ENCODE measurements around the gene DIP2C.
"Not testable (repeated sequence)": the region's sequence is repeated elsewhere in the genome, so short reads cannot be mapped to it uniquely, and the experiment has no call there.

The DIP2C gene

DNA sequence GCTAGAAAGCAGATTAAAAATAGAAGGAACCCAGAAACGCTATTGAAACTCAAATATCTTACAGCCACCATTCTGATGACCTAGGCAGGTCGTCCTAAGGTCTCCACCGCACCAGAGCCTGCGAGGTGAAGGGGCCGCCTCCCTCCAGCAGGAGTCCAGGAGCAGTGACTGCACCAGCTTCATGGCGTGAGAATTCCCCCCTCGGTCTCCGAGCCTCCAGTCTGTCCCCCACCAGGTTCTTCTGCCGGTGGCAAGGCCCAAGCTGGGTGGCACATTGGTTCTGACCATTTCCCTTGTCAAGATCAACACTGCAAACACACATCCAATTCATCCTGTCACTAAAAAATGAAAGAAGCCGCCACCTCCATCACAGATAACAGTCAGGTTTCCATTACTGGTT is 98.7 kb downstream of the DIP2C start:
- DNase-seq: no peak

DNA sequence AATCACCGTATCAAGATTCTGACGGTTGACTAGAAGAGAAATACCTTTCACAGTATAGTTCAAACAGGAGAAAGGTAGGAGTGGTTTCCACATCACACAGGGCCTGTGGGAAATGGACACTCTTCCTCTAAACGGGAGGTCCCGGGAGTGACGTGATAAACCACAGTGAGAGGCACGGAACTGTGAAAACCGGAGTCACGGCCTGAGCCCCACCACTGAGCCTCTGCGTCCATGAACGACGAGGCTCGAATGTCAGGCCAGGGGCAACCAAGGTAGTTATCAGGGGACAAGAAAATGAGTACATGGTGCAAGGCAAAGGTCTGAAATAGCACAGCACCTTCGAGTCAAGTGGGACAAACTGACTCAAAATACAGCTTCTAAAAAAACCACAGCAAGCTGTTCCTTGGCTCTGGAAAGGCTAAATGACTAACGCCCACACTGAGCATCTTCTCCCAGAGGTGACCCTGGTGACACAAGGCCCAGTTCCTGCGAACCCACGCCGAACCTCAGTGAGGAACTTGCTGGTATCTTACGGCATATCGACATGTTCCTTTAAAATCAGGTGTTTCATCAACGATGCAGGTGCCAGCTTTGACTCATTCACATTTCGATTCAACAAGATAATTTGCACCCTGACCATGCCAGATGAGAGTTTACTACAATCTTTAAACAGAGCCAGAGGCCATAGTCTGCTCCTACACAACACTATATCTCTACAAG is 99.3 kb downstream of the DIP2C start:
- no peak for DNase-seq

DNA sequence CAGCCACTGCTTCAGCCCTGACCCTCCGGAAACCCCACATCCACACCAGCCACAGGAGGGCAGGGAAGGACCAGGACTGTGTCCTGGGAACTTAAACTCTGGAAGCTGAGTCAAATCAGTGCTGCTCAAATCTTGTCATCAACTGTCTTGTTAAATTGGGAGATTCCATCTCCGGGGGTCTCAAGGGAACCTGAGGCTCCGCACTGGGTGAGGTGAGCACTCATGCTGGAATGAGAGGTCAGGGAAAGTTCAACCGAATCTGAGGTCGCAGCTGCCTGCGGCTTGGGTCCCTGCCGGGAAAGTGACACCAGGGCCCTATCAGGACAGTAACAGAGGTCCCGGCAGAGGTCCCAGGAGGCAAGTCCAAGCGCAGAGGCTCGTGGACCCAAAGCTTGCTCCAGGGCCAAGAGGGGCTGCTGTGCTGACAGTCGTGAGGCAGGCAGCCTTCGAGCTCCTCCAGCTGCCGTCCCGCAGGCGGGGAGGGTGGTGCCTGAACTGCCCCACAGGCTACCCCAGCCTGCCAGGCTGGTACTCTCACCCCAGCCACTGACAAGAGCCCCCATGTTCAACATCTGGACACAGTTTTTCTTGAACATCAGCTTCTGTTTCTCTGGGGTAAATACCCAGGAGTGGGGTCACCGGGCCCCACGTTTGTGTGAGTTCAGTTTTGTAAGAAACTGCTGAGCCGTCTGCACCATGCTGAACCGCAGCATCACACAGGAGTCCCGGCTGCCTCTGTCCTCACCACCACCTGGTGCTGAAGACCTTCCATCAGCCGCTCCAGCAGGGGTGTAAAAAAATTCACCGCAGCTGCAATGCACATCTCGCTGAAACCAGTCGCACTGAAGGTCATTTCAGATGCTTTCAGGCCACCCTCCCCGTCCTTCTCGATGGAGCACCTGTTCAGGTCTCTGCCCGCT is 101.0 kb downstream of the DIP2C start:
- peak; percentile 87 for DNase-seq

DNA sequence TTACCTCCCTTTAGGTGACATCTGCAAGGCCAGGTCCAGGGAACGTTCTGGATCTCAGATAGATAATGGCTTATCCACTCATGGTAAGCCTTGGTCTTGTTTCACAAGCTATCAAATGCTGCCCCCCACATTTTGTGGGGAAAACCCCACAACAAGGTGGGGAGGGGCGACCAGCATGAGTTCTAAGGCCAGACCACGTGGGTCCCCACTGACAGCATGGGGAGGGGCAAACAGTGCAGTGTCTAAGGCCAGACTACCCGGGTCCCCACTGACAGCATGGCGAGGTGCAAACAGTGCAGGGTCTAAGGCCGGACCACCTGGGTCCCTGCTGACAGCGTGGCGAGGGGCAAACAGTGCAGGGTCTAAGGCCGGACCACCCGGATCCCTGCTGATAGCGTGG is 102.8 kb downstream of the DIP2C start:
- DNase-seq: no peak

DNA sequence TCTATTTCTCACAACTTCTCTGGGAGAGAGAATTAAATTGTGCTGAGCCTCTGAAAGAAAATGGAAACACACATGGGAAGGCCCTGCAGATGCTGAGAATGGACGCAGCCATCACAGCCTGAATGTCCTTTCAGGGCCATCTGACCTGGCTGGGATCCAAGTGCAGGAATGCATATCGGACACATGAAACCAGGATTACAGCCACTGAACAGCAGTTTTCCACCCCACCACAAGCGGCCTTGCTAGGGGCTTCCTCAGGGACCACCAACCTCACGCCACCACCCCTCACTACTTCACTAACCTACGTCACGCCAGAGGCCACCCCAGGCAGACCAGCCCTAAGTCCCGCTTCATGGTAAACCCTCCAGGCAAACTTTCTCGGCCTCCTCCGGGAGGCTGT is 103.3 kb downstream of the DIP2C start:
- DNase-seq: no peak

DNA sequence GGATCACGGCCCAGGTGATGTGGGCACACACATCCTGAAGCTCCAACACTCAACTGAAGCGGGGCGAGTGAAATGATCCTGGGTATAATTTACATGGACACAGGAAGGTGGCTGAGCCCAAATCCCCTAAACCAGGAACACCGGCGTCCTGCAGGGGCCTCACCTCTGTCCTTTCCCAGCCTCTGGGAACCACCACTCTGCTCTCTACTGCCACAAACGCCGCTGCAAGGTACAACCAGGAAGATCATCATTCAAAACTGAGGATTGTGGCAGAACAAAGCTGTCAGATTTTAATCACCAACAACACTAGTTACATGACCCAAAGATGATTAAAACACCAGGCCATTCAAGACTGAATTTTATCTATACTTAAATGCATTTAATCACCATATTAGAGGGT is 104.0 kb downstream of the DIP2C start:
- no peak for DNase-seq

DNA sequence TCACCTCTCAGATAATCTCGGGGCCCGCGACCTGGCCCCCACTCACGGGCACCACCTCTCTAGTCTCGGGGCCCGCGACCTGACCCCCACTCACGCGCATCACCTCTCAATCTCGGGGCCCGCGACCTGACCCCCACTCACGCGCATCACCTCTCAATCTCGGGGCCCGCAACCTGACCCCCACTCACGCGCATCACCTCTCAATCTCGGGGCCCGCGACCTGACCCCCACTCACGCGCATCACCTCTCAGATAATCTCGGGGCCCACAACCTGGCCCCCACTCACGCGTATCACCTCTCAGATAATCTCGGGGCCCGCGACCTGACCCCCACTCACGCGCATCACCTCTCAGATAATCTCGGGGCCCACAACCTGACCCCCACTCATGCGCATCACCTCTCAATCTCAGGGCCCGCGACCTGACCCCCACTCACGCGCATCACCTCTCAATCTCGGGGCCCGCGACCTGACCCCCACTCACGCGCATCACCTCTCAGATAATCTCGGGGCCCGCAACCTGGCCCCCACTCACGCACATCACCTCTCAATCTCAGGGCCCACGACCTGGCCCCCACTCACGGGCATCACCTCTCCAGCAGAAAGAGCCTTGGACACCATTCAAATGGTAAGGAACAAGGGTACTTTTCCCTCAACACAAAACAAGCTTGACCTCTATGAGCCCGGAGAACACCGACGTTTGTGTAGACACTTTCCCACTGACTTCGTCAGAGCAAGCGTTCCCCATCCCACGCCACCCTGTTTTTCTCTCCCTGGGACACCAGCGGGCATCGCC is 104.8 kb downstream of the DIP2C start:
- DNase-seq: not testable (repeated sequence)

DNA sequence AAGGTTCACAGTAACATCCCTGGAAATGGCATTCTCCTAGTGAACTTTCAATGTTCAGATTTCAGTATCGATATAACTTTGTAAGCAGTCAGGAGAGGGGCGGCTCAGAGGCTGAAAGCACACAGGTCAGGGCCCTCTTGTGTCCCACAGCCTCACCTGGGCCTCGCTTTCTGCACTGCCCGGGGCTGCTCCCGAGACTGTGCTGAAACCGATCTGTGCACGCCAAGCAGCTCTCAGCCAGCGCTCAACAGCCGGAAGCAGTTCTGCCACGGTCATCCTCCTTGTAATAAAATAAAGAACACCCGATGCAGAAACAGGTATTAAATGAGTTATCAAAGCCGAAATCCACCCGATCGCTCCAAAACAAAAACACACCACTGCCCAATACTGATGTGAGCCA is 106.0 kb downstream of the DIP2C start:
- no peak for DNase-seq

DNA sequence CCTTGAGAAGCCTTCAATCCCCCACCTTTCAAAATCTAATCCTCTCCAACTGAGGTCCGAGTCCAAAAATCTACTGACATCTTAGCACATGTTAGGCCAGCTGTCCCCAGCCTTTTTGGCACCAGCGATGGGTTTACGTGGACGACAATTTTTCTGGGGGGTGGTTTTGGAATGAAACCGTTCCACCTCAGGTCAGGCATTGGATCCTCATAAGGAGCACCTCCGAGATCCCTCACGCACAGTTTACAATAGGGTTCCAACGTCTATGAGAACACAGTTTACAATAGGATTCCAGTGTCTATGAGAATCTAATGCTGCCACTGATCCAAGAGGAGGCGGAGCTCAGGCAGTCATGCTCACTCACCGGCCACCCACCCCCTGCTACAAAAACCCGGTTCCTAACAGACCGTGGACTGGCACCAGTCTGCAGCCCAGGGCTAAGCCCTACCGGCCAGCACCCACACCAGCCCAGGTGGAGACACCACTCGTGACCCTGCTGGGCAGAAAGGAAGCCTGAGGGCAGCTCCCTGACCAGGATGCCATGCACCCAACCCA is 107.6 kb downstream of the DIP2C start:
- DNase-seq: no peak

DNA sequence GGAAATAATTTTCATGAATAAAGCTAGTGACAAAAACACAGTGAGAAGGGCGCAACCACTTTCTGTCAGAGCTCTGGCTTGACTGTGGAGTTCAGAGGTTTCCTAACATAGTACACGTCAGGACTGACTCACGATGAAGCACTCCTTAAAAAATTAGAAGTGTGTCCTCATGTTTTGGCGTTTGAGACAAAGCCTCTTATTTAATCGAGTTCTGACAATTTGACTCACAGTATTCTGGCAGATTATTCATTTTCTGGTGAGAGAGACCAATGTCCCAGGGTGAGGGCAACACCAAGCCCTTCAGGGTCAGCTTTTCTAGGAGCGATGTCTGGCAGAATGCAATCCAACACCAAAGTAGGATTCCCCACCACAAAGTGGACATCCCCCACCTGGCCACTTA is 108.7 kb downstream of the DIP2C start:
- peak; percentile 85 for DNase-seq

DNA sequence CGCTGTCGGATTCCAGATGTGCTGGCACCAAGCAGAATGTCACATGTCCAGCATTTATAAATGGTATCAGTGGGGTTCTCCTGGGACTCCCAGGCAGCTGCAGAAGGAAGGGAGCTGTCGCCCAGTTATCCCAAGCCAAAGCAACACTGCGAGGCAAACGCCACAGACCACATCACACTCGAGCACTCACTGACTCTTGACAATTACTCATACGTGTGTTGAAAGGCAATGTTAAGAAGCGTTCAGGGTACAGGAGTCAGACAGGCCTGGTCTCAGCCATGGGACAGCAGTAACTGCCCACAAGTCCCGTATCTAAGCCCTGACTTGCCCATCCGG is 113.4 kb downstream of the DIP2C start:
- peak; percentile 65 for DNase-seq

DNA sequence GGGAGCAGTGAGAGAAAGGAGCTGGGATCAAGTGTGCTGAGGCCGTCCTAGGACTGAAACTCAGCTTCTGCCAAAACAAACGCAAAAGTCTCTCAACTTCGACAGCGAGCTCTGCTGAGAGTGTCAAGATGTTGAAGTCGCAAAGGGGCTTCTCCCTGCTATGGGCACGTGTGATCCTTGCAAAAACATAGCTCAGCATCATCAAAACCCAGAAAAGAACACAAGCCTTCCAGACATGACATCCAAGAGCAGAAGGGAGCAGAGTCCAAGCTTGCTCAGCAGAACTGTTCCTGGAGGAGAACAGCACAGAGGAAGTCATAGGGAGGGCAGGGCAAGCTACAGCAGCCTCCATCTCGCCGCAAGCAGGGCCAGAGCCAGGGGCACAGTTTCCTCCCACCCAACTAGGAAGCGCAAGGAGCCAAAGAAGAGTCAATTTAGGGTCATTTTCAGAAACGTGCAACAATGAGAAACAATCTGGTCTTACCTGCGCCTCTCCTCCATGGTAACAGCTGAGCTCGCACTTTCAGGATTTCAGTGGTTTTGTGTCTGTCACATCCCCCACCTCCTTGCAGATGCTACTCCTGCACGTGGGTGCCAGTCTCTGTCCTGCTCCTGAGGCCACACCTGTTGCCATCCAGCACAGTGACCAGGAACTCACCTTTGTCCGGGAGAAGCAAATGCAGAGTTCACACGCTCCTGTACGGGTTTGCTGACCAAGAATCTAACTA is 113.9 kb downstream of the DIP2C start:
- no peak for DNase-seq

DNA sequence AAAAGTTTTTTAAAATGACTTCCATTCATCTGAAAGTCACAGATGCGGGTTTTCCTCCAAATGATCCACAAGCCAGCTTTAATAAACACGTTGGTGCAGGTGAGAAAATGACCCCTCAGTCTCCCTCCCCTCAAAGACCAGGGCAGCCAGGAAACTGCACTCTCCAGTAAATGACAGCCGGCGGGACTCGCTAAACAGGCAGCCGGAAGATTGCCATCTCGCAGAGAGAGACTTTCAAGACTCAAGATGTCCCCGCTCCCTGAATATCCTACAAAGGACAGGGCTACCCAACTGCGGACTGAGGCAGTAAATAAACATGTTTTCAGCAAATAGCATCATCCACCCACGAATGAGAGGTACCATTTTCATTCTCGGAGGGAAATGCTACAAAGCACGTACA is 116.8 kb downstream of the DIP2C start:
- no peak for DNase-seq

DNA sequence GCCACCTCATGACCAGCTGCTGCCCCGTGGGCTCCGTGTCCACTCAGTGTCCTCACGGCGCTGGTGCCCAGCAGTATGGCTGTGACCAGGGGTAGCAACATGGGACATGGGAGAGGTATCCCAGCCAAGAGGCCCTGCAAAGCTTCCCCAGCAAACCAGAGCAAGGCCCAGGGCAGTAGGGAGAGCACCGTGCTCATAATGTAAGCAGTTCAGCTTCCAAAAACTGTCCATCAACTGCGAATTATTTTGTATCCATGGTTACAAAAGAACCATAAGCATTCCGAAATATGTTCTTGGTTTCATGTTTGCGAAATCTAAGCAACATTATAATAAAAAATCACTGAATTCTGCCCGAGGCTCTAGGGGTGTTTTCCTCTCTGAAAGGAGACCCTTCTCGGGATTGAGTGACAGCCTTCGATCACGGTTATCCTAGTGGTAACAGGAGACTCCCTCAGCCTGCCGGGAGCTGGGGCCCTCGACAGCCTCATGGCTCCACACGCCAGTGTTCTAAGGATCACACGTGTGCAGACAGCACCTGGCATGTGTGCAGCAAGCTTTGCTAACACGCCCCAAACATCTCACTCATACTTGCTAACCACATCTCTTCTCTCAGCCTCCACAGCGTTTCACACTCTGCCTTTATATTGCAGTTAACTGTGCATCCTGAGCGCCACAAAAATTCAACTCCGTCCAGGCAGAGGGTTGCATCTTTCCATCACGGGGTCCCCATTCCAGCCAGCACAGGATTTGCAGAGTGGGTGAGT is 117.6 kb downstream of the DIP2C start:
- DNase-seq: peak; percentile 66

DNA sequence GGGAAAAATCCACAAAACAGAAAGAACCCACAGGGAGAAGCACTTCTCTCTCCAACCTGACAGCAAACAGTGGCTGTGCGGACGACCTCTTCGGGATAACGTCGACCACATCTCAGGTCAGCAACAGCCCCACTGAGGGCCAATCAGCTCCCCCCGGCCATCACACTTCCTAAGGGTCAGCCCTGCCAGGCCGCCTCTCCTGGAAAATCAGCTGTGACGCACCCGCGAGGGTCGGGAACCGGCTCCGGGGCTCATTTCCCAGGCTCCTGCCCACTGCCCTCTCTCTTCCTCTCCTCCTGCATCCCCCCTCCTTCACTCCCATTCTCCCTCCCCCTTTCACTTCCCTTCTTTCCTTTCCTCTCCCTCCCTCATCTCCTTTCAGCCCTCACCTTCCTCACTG is 118.3 kb downstream of the DIP2C start:
- no peak for DNase-seq

DNA sequence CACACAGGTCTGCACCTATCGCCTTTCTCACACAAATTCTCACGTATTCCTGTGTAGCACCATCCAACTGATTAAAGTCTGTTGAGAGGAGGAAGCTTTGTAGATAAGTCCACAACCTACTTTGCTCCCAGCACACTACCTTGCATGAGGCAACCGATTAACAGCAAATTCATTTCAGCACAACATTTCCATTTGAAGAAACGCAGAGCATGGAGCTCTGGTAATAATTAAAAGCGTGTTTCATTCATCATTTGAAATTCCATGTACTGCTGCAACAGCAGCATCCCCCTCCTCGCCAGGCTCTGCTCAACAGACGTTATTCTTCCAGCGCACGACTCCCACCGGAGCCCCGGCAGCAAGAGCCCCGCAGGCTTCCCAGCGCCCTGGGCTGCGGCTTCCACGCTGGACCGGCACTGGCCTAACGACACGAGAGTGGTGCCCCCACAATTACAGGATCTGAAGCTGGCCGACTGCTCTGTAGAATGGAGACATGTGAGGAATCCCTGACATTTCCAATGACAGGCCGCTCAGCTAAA is 118.8 kb downstream of the DIP2C start:
- peak; percentile 51 for DNase-seq

DNA sequence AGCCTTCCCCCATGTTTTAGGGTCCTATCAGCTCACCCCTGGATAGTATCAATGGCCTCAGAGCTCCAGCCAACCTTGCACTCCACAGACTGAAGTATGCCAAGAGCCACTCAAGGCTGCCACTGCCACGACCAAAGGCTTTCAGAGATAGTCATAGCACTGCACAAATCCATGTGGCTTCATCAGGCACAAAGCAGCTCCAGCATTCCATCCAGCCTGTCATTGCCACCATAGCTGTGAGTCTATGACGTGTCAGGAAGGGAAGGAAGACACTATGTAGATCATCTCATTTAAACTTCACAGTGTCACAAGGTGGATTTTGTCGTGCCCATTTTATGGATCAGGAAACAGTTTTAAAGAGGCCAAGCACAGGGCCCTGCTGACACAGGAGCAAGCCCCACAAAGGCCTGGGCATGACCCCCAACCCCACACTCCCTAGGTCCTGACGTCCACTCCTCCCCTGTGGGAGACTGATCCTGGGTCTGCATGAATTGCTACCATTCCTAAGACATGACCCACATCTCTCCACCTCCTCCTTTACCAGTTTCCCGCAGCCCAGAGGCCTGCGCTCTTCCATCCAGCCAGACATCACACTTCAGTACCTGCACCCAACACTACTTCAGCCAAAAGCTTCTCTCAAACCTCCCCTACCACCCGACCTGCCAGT is 119.4 kb downstream of the DIP2C start:
- DNase-seq: peak; percentile 55

DNA sequence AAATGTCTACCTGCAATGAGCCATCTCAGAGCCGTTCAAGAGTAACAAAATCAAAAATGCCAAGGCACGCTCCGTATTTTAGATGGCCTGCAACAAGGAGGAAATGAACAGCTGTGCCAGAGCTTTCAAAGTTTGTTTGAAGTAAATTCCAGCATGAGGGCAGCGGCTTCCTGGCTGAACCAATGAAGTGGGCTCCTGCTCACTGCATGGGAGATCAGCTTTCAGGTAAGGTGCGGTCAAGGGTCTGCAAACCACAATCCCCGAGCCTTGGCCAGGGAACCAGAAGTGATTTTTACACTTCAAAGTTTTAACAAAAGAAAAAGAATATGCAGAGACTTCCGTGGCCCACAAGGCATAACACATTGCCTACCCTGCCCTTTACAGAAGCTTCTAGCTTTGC is 120.6 kb downstream of the DIP2C start:
- DNase-seq: no peak

DNA sequence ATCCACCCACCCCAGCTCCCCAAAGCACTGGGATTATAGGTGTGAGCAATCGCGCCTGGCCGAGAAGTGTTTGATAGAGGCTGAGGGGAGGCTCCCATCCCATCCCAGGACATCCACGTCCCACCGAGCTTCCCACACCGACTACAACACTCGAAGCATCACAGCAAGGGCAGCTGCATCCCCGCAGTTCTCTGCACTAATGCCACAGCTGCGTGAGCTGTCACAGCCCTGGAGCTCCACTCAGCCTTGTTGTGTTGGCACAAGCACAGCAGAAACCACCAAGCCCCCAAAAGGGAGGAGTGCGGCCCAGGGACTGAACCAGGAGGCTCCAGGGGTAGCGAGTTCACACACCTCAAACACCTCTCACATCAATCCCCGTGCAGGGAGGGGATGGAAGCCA is 121.6 kb downstream of the DIP2C start:
- no peak for DNase-seq

DNA sequence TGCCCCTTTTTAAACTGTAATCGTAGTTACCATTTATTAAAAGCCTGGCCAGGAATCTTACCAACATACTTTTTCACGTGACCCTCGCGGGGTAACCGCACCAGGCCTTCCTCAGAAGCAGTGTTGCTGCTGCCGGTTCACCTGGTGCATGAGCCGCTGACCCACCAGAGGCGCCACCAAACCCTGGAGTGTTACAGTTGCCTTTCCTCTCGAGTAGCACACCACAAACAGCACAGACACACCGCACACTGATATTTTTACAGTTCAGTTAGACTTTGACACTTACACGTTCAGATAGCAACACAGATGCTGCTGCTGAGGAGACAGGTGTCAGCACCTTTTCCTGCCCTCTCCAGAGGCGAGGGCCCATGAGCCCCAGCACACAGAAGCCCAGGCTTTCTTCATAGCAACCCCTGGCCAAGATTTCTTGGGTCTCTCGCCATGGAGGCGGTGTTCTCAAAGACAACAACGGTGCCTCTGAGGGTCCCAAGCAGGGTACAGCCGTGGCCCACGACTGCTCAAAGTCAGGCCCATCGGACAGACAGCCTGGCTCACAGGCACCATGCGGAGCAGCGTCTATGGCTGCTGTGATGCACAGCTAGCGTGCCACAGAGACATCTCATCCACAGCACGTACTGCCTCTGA is 123.1 kb downstream of the DIP2C start:
- DNase-seq: no peak
